Calu3 (cell line): ENCODE data around the gene TMPO. TPM values are rescaled to one million over a fixed set of nuclear protein-coding genes. Genes with fewer than 3 reads are reported as not detected.
"Not testable (repeated sequence)": the region's sequence is repeated elsewhere in the genome, so short reads cannot be mapped to it uniquely, and the experiment has no call there.

Experiments used
- BruUV-seq: library from RNA; stranded (reverse); fragments of 400-500 nt; replicated peaks from 2 replicates; lab custom pipeline; 2021; lab: Mats Ljungman, UMichigan
- CTCF ChIA-PET: fragments of 300-600 bp; sonication (Branson Sonifier 250); formaldehyde crosslinking; loops from one replicate; lab custom pipeline; 2022; ENCODE audit warnings: antibody characterized with exemption; lab: Charles Lee
- DNase-seq: peaks from one replicate; pipeline ENCODE4 v3.0.0; 2022
- H3K27ac Mint-ChIP-seq: one replicate; pipeline ENCODE4 v1.8.0; 2022; ENCODE audit warnings: mixed read lengths; ENCODE audit not compliant: unreplicated experiment
- H3K27me3 Mint-ChIP-seq: one replicate; pipeline ENCODE4 v1.8.0; 2022; ENCODE audit warnings: mixed read lengths; ENCODE audit not compliant: unreplicated experiment
- H3K36me3 Mint-ChIP-seq: one replicate; pipeline ENCODE4 v1.8.0; 2022; ENCODE audit warnings: mild to moderate bottlenecking, moderate library complexity, mixed read lengths; ENCODE audit not compliant: insufficient read depth, unreplicated experiment
- H3K4me1 Mint-ChIP-seq: one replicate; pipeline ENCODE4 v1.8.0; 2022; ENCODE audit warnings: mild to moderate bottlenecking, low read depth, mixed read lengths; ENCODE audit not compliant: unreplicated experiment
- H3K4me3 Mint-ChIP-seq: one replicate; pipeline ENCODE4 v1.8.0; 2022; ENCODE audit warnings: mild to moderate bottlenecking, low read depth, moderate library complexity, mixed read lengths; ENCODE audit not compliant: unreplicated experiment
- H3K9me3 Mint-ChIP-seq: one replicate; pipeline ENCODE4 v1.8.0; 2022; ENCODE audit warnings: low read depth, mixed read lengths; ENCODE audit not compliant: unreplicated experiment
- intact Hi-C: fragments of 100-400 bp; cut with micrococcal nuclease; formaldehyde crosslinking; loops from one replicate; pipeline ENCODE4 v1.10.0; 2022; ENCODE audit not compliant: unreplicated experiment
- total RNA-seq: library from RNA; stranded (reverse); gene quantifications from 2 replicates; pipeline ENCODE4 v1.2.3, GENCODE V29; 2022
- TF ChIP-seq, protein P1 (sequence below): fragments of 200-600 bp; IDR thresholded peaks from one replicate; pipeline ENCODE4 v1.8.0; 2022; ENCODE audit warnings: antibody characterized with exemption; ENCODE audit not compliant: unreplicated experiment

The TMPO gene
- total RNA-seq, 1 experiment from 2014 or later: 256 TPM

DNA sequence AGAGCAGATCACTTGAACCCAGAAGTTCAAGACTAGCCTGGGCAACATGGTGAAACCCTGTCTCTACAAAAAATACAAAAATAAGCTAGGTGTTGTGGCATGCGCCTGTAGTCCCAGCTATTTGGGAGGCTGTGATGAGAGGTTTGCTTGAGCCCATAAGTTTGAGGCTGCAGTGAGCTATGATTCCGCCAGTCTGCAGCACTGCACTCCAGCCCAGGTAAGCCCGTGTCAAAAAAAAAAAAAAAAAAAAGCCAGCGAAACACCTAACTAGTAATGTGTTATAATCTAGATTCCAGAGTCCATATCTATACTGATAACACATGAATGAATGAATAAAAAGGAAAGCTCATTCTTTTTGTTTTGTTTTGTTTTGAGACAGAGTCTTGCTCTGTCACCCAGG, 59.6 kb downstream of the TMPO start:
- TF ChIP-seq, protein P1, sequence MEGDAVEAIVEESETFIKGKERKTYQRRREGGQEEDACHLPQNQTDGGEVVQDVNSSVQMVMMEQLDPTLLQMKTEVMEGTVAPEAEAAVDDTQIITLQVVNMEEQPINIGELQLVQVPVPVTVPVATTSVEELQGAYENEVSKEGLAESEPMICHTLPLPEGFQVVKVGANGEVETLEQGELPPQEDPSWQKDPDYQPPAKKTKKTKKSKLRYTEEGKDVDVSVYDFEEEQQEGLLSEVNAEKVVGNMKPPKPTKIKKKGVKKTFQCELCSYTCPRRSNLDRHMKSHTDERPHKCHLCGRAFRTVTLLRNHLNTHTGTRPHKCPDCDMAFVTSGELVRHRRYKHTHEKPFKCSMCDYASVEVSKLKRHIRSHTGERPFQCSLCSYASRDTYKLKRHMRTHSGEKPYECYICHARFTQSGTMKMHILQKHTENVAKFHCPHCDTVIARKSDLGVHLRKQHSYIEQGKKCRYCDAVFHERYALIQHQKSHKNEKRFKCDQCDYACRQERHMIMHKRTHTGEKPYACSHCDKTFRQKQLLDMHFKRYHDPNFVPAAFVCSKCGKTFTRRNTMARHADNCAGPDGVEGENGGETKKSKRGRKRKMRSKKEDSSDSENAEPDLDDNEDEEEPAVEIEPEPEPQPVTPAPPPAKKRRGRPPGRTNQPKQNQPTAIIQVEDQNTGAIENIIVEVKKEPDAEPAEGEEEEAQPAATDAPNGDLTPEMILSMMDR: no peak

DNA sequence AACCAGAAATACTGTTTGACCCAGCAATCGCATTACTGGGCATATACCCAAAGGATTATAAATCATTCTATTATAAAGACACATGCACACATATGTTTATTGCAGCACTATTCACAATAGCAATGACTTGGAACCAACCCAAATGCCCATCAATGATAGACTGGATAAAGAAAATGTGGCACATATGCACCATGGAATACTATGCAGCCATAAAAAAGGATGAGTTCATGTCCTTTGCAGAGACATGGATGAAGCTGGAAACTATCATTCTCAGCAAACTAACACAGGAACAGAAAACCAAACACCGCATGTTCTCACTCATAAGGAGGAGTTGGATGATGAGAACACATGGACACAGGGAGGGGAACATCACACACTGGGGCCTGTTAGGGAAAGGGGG, 61.4 kb downstream of the TMPO start:
- H3K27ac Mint-ChIP-seq, H3K4me1 Mint-ChIP-seq, BruUV-seq, H3K9me3 Mint-ChIP-seq, CTCF ChIA-PET, H3K36me3 Mint-ChIP-seq, H3K27me3 Mint-ChIP-seq, DNase-seq, H3K4me3 Mint-ChIP-seq, intact Hi-C loops: not testable (repeated sequence)

More for the DNA sequence above, 59.6 kb downstream of the TMPO start:
- Mint-ChIP-seq H3K27me3 (no peaks in the 10 kb centered on the region), H3K36me3 (no peaks in the 10 kb centered on the region), H3K9me3 (no peaks in the 10 kb centered on the region), H3K4me3 (no peak overlapping the region), H3K4me1 (no peaks in the 10 kb centered on the region), H3K27ac (no peak overlapping the region)
- BruUV-seq: no TSS peak
- intact Hi-C loops: no loop called here
- no peak for DNase-seq
- CTCF ChIA-PET: interaction anchor here (0.6 to 1.1 kb wide), 4 partner anchors 8 to 241 kb away, joined by 3 to 5 read pairs (median 4); no protein-coding TSS in a partner anchor

DNA sequence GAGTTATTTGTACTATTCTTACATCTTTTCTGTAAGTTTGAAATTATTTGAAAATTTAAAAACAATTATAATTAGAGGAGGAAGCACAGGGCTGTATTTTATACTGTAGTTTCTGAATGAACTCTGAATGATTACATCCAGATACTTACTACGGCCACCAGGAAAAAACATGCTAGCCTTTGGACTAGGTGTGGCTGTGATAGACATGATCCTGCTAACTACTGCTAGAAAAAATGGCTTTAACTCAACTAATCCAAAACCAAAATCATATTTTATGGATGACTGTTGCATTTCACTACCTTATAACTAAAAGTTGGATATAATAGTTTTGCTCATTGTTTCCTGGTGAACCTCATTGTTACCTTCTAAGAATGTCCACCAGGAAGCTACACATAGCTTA, 63.0 kb downstream of the TMPO start:
- H3K9me3 Mint-ChIP-seq: no peaks in the 10 kb centered on the region
- no peaks in the 10 kb centered on the region for H3K27me3 Mint-ChIP-seq
- H3K4me1 Mint-ChIP-seq: no peaks in the 10 kb centered on the region
- H3K36me3 Mint-ChIP-seq: no peaks in the 10 kb centered on the region
- no TSS peak for BruUV-seq
- intact Hi-C loops: no loop called here
- H3K27ac Mint-ChIP-seq: no peak overlapping the region
- no peak overlapping the region for H3K4me3 Mint-ChIP-seq
- CTCF ChIA-PET: interaction anchor here (0.5 to 0.9 kb wide), 3 partner anchors 11 to 102 kb away, joined by 3 to 4 read pairs (median 3); no protein-coding TSS in a partner anchor
- DNase-seq: no peak
- TF ChIP-seq, protein P1: no peak

DNA sequence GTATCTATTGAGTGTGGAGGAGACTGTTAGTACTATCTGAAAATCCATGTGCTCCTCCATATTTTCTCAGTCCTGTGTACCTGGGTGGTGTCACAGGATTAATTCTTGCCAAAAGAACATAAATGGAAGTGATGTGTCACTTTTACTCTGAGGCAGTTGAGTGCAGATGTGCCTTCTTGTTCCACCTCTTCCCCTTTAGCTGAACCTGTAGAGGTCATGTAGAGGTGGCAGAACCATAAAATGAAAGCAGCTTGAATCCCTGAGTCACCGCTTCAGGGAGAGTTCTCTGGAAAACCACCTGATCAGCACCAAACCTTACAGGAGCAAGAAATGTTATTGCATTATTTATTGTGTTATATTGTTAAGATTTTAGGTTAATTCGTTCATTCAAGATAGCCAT, 63.4 kb downstream of the TMPO start:
- intact Hi-C loops: no loop called here
- no peak overlapping the region for H3K4me3 Mint-ChIP-seq
- no peaks in the 10 kb centered on the region for H3K4me1 Mint-ChIP-seq
- BruUV-seq: no TSS peak
- H3K27ac Mint-ChIP-seq: no peak overlapping the region
- H3K9me3 Mint-ChIP-seq: no peaks in the 10 kb centered on the region
- H3K27me3 Mint-ChIP-seq: no peaks in the 10 kb centered on the region
- peak; percentile 25 for DNase-seq
- no peaks in the 10 kb centered on the region for H3K36me3 Mint-ChIP-seq
- CTCF ChIA-PET: interaction anchor here (0.5 to 0.9 kb wide), 3 partner anchors 12 to 102 kb away, joined by 3 to 4 read pairs (median 3); no protein-coding TSS in a partner anchor
- TF ChIP-seq, protein P1: no peak

DNA sequence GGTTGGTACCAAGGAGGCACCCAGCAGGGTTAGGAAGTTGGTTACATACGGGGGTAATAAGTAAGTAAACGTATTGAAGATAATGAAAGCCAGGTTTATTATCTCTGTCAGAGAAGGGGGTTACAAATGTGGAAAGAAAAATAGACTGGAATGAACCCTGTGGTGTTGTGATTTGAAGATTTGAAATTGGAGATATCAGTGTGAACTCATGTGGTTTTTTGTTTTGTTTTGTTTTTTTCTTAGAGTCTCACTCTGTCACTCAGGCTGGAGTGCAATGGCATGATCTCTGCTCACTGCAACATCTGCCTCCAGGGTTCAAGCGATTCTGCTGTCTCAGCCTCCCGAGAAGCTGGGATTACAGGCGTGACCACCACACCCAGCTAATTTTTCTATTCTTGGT, 64.0 kb downstream of the TMPO start:
- Mint-ChIP-seq H3K4me1 (no peaks in the 10 kb centered on the region), H3K9me3 (no peaks in the 10 kb centered on the region), H3K27ac (no peak overlapping the region), H3K4me3 (no peak overlapping the region), H3K27me3 (no peaks in the 10 kb centered on the region), H3K36me3 (no peaks in the 10 kb centered on the region)
- TF ChIP-seq, protein P1: no peak
- BruUV-seq: no TSS peak
- intact Hi-C loops: no loop called here
- DNase-seq: no peak
- CTCF ChIA-PET: interaction anchor here (0.9 kb wide), 1 partner anchor 12 kb away, joined by 3 read pairs; no protein-coding TSS in a partner anchor
